GM12892 (cell line): Measurements from ENCODE around the gene DNMT3A.

ENCODE experiments used
- POLR2A ChIP-seq: IDR thresholded peaks from 2 replicates; pipeline ENCODE4 v1.6.1; 2011; ENCODE audit warnings: low read depth, low read length, control low read depth
- TAF1 ChIP-seq: IDR thresholded peaks from 2 replicates; pipeline ENCODE4 v1.6.1; 2011; ENCODE audit warnings: low read depth, mild to moderate bottlenecking, control low read depth, low read length, borderline replicate concordance

GRCh38 chr2:25187729-25188350 is 153.9 kb downstream of the DNMT3A start:
- no peak for TF ChIP-seq POLR2A
- TF ChIP-seq TAF1: no peak
